SK-N-MC (cell line): ENCODE results near the gene FLRT1.

Experiments
- EZH2 ChIP-seq: fragments of 200-600 bp; sonication (generic); IDR thresholded peaks from one replicate; pipeline ENCODE4 v1.6.1; 2017; ENCODE audit warnings: antibody characterized with exemption
- FOXP2 ChIP-seq: optimal IDR thresholded peaks from 2 replicates; pipeline ENCODE3; 2011; ENCODE audit warnings: mild to moderate bottlenecking, moderate library complexity; ENCODE audit not compliant: insufficient read depth; ENCODE audit errors: extremely low read length, control extremely low read depth
- POLR2AphosphoS5 ChIP-seq: IDR thresholded peaks from 2 replicates; pipeline ENCODE4 v1.6.1; 2012; ENCODE audit warnings: mild to moderate bottlenecking, low read depth, low read length, borderline replicate concordance

- TF ChIP-seq POLR2AphosphoS5 (no peak), EZH2 (no peak), FOXP2 (no peak)
Observed at GRCh38 chr11:64041846-64042245, 6.1 kb downstream of the FLRT1 start.
